Right renal pelvis (tissue), 4 donors: Measurements from ENCODE around the gene TMED7. TPM values are rescaled to one million over a fixed set of nuclear protein-coding genes. Genes with fewer than 3 reads are reported as not detected.
"Not testable (repeated sequence)": the region's sequence is repeated elsewhere in the genome, so short reads cannot be mapped to it uniquely, and the experiment has no call there.

Source experiments
- DNase-seq, 4 donors: peaks; one replicate each; pipeline ENCODE4 v3.0.0-alpha.2; 2013; ENCODE audit warnings: low read depth in 4 of 4, low spot score in 3 of 4, missing footprints in 1 of 4
- polyA plus RNA-seq, 4 donors: library from polyadenylated mRNA; unstranded; fragments of 120-200 nt; gene quantifications; one replicate each; pipeline ENCODE4 v1.2.1, GENCODE V29; 2013; ENCODE audit not compliant: insufficient read length in 4 of 4

TMED7 gene
- 100 to 1,000 TPM in 3 of 4 donors, 10 to 100 TPM in 1; 99.5 to 127 (median 120) TPM for polyA plus RNA-seq

- DNase-seq, result peak; percentile 92 to 97 (median 96)
Observed at GRCh38 chr5:115625579-115626444, at the start of gene TMED7. Gene TMED7 (minus strand): TSS chr5:115626036. CDS start chr5:115625792, 244 bp downstream.

- DNase-seq, result not testable (repeated sequence)
Observed at GRCh38 chr5:115674782-115675181, 48.9 kb upstream of the TMED7 start.

GRCh38 chr5:115673596-115673995 lies 47.8 kb upstream of the TMED7 start:
- DNase-seq, result no peak

GRCh38 chr5:115671939-115672338 lies 46.1 kb upstream of the TMED7 start:
- DNase-seq, result no peak

- DNase-seq, result no peak
Observed at GRCh38 chr5:115666023-115666422, 40.2 kb upstream of the TMED7 start.

GRCh38 chr5:115661563-115661962 lies 35.7 kb upstream of the TMED7 start:
- no peak for DNase-seq

GRCh38 chr5:115661101-115661500 lies 35.3 kb upstream of the TMED7 start:
- DNase-seq, result no peak

GRCh38 chr5:115657881-115658233 lies 32.0 kb upstream of the TMED7 start:
- no peak for DNase-seq

GRCh38 chr5:115657125-115657880 lies 31.5 kb upstream of the TMED7 start:
- DNase-seq, result no peak

- DNase-seq, result no peak
Observed at GRCh38 chr5:115656404-115656803, 30.6 kb upstream of the TMED7 start.

- DNase-seq, result no peak
Observed at GRCh38 chr5:115655994-115656393, 30.2 kb upstream of the TMED7 start.

GRCh38 chr5:115649541-115649940 lies 23.7 kb upstream of the TMED7 start:
- no peak for DNase-seq

GRCh38 chr5:115648056-115648455 lies 22.2 kb upstream of the TMED7 start:
- DNase-seq, result no peak

GRCh38 chr5:115645386-115645785 lies 19.6 kb upstream of the TMED7 start:
- DNase-seq, result not testable (repeated sequence)

GRCh38 chr5:115644046-115644445 lies 18.2 kb upstream of the TMED7 start:
- DNase-seq, result no peak

- no peak for DNase-seq
Observed at GRCh38 chr5:115641948-115642347, 16.1 kb upstream of the TMED7 start.

GRCh38 chr5:115640274-115640673 lies 14.4 kb upstream of the TMED7 start:
- DNase-seq, result no peak

- DNase-seq, result no peak
Observed at GRCh38 chr5:115639377-115639776, 13.5 kb upstream of the TMED7 start.

GRCh38 chr5:115637507-115637906 lies 11.7 kb upstream of the TMED7 start:
- no peak for DNase-seq

- DNase-seq, result no peak
Observed at GRCh38 chr5:115636008-115636407, 10.2 kb upstream of the TMED7 start.

- peak; percentile 64 to 74 (median 70) for DNase-seq
Observed at GRCh38 chr5:115634343-115635132, 8.7 kb upstream of the TMED7 start.
